Islet of Langerhans (tissue), 1 donor: Measurements from ENCODE around the gene CRABP1.

Experiments
- FAIRE-seq: peaks from one replicate; lab custom pipeline; 2011; peaks lifted over from hg19 to GRCh38; lab: Jason Lieb, UNC

CRABP1 gene

DNA sequence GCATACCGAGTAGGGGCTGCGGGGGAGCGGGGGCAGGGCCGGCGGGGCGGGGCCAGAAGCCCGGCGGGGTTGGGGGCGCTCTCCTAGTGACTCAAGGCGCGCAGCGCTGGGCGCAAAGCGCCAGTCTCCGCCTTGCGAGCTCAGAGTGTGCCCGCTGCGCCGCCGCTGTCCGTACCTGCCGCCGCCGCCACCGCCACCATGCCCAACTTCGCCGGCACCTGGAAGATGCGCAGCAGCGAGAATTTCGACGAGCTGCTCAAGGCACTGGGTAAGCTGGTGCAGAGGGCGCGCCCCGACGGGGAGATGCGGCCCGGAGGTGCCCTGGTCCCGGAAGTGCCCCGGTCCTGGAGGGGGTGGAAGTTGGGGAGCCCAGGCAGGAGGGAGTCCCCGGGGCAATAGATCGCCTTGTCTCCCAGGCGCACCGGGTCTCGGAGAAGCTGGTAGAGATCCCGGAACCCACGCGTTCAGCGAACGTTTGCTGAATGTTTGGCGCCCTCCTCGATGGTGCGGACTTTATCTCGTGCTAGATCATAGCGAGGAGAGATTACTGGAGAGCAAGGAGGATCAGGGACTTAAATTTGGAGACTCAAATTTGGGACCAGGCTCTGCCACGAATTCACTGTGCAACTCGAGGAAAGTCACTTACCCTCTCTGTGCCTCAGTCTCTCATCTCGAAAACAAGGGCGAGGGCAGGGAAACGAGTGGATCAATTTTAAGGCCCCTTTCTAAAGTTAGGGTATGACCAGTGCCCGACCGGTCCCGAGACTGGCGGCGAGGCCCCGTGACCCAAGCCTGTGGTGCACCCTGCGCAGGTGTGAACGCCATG, at the start of gene CRABP1:
CRABP1 (plus strand) TSS at position 123 of the 826 bp plus-strand sequence; CDS start at position 199, 76 bp downstream.
- no peak for FAIRE-seq

DNA sequence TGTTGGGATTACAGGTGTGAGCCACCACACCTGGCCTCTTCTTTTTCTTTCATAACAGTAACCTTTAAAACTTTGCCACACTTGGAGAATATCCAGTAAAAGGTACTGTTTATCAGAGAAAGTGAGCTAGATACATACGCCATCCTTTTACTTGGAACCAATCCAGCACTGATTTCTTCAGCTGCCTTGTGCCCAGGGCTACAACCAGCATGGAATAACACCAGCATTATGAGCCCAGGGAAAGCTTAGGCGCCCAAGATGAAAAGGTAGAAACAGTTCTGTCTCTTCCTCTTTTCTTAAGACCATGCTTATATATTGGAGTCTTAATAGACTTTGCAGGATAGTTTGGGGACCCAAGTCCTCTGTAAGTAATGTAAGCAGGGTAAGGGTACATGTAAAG, 49.1 kb upstream of the CRABP1 start:
- FAIRE-seq = no peak

DNA sequence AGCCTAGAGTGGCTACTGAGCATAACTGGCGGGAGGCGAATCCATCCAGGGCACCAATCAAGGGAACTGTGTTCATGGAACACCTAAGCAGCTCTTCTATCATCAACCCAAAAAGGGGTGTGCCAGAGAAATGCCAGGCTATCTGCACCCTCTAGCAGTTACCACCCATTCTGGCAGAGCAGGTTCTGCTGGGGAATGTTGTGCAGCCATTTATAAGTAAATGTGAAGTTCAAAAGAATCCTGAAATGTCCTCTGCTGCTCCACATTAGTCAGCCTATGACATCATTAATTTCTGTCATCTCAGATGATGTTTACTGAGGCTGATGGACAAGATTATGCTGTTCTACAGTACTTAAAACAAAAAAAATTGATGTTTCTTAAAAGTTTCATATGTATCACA, 48.5 kb upstream of the CRABP1 start:
- no peak for FAIRE-seq

DNA sequence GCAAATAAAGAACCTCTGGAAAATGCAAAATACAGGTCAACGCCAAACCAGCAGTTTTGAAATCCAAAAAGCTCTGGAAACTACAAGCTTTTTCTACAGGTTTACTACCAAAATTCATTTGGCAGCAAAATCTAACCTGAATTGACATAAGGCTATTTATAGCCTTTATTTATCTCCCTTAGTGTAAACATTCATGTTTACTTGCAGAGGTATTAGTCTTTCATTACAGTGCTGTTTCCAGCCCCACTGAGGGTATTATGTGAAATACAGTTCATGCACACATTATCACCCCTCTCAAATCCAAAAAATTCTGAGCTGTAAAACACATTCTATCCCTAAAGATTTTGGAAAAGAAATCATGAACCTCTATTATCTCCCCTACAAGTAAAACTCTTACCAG, 47.9 kb upstream of the CRABP1 start:
- FAIRE-seq = no peak

- no peak for FAIRE-seq
Measured at GRCh38 chr15:78299101-78299930, 40.8 kb upstream of the CRABP1 start, which contains the start of gene SKIC8. Gene SKIC8 (minus strand): TSS chr15:78299609. CDS start chr15:78295686, 3,923 bp downstream.

- no peak for FAIRE-seq
Measured at GRCh38 chr15:78301326-78301725, 38.8 kb upstream of the CRABP1 start.

GRCh38 chr15:78301828-78302227, 38.3 kb upstream of the CRABP1 start:
- no peak for FAIRE-seq

DNA sequence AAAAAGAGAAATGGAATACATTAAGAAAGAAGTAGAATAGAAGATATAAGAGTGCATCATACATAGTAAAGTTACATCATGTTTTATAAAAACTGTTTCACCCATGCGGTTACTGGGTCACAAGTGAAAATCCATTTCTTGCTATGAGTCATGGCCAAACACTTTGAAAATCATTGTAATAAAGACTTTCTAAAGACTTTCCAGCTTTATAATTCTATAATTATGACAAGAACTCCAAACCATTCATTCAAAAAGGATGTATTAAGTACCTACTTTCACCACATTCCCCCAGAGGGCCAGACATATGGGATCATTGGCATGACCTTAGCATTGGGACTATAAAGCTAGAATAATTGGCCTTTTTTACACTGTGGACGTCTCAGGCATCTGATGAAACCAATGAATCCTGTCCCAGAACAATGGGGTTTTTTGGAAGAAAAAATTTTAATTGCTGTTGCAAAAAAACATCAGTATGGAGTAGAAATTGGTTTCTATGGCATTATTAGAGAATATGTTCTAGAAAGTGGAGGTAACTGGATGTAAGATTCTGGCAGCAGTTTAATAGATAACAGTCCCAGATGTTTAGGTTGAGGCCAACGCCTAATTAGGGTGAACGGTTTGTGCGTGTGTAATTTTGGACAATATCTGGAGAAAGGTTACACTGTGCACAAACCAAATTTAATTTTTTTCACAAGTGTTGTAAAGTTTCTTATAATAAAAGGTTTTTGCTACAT, 37.4 kb upstream of the CRABP1 start:
- FAIRE-seq = no peak

DNA sequence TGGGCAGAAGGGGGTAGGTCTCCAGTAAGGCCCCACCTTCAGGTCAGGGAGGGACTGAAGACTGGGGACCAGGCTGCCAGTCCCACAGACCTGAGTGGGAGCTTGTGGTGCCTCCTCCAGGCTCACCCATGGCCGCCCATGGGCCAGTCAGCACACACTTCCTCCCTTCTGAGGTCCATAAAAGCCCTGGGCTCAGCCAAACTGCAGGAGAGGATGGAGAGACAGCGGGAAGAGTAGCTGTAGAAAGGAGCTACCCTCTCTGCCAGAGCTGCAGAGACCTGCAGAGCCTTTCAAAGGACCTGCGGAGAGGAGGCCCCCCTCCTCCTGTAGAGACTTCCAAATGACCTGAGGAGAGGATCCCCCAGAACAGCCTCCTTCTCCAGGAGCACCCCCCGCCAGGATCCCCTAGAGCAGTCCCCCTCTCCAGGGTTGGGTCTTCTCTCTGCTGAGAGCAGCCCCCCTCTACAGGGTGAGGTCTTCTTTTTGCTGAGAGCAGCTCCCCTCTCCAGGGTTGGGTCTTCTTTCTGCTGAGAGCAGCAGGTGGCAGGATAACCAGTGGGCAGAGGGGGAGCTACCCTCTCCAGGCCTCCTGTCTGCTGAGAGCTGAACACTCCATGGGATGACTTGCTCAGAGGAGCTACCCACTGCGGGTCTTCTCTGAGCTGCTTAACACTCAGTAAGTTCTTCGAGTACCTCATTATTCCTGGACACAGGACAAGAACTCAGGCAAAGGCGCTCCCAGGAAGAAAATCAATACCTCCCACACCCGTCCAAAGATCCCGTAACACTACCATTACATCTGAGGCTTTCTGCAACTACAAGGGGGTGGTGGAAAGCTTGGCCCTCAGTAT, 35.7 kb upstream of the CRABP1 start:
- no peak for FAIRE-seq

DNA sequence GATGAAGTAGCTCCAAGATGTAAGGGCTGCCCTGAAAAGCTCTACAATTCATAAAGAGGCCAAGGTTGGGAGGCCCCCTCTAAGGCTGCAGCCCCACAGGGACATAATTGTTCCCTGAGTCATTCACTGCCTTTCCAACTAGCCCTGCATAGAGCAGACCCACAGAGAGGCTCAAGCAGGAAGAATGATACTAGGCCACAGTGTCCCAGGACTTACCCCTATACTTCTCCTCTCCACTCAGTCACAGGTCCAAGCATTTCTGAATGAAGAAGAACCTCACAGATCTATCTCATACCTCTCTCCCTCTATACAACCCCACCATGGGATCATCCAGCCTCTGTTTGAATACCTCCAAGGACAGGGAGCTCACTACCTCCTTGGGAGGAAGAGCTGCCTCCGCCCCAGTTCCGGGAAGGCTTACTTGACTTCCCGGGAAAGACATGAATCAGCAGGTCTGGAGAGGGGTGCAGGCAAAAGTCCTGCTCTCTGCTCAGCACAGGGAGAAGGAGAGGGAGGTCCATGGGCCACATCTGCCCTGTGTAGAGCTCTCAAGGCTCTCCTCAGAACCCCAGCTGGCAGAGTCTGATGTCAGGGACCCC, 33.9 kb upstream of the CRABP1 start:
- FAIRE-seq = no peak

- no peak for FAIRE-seq
Measured at GRCh38 chr15:78307976-78308375, 32.2 kb upstream of the CRABP1 start.

DNA sequence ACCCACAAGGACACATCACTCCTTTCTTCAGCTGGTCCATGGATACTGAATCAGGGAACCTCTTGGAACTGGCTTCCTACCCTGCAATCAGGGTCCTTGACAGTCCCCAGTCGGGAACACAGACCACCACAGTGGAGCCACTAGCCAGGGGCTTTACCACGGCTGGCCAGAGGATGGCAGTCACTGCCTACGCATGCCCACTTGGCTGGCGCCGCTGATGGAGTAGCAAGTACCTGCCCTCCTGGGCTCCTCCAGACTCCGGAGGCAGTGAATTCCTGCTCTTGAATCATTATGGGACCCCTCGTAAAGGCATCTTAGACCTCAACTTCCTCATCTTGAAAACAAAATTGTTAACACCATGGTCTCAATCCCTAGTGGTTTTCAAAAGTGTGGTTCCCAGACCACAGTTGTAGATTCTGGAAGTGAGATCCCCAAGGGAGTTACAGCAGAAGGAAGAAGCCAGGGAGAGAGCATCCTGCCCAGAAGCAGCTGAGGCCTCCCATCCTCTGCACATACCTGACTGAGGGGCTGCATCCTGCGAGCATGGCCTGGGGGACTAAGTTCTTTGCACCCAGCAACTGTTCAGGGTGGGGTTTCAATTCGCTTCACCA, 31.6 kb upstream of the CRABP1 start:
- no peak for FAIRE-seq

DNA sequence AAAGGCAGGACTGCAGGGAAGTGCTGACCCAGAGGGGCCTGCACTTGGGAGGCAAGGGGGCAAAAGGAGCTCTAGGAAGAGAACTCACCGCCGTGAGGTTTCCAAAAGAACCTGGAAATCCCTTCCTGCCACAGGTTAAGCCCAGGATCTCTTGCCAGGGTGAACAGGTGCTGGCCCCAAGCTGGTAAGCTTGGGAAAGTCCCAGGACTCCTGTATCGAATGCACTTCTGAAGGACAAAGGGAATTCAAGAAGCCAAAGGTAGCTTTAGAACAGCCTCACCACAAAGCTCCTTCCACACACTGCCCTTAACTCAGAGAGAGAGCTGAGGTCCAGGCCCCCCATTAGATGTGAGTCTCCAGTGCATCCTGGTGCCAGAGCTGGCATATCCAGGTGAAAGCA, 28.9 kb upstream of the CRABP1 start:
- no peak for FAIRE-seq

DNA sequence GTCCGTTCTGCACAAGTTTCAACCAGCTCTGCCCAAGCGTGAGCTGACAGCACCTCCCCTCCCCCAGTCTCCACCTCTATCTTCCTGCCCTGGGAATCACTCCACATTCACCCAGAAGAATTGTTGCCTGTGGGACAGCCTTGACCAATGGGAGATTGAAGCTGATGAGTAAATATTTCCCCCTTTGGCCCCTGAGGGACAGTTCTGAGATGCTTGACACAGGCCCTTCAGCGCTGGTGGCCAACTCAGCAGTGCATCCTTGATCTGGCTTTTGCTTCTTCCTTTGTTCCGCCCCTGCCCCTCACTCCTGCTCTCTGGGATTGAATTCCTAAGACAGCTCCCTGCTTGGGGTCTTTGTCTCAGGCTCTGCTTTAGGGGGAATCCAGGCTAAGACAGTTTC, 27.6 kb upstream of the CRABP1 start:
- FAIRE-seq = no peak

- no peak for FAIRE-seq
Measured at GRCh38 chr15:78312957-78313356, 27.2 kb upstream of the CRABP1 start.

DNA sequence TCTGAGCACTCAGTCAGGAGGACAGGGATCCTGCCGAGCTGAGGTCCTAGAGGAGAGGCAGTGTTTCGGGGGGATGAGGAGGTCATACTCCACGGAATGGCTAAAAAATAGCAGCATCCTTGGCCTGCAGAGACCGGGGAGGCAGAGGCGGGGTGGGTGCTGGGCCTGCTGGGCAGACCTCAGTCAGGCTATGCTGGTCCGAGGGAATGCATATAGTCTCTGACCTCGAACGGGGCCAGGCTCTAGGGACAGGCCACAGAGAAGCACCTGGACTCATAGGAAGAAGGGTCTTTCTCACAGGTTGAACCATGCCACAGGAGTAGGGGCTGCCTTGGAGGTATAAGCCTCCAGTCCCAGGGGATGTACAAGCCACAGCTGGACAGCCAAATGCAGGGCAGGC, 26.8 kb upstream of the CRABP1 start:
- no peak for FAIRE-seq

- no peak for FAIRE-seq
Measured at GRCh38 chr15:78314181-78314581, 26.0 kb upstream of the CRABP1 start.

DNA sequence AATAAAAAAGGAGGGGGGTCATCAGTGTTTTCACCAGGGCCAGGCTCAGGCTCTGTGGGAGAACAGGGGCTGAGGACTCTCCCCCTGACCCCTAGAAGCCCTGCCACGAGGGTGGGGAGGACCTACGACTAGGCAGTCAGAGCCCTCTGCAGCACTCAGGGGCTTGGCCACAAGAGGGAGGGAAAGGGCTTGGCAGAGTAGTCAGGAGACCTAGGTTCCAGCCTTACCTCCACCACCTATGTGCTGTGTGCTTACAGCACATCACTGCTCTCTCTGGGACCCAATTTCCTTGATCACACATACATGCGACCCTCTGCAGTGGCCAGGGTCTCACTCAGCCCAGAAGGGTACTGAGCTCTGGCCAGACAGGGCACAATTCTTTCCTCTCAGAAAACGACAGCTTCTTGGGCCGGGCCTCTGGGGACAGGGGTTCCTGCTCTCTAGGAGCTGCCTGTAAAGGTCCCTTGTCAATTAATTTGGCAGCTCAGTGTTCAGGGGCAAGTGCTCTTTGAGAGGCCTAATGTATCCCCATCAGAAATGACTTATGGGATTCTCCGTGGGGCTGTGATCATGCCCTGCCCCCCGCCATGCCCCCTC, 24.4 kb upstream of the CRABP1 start:
- FAIRE-seq = no peak

DNA sequence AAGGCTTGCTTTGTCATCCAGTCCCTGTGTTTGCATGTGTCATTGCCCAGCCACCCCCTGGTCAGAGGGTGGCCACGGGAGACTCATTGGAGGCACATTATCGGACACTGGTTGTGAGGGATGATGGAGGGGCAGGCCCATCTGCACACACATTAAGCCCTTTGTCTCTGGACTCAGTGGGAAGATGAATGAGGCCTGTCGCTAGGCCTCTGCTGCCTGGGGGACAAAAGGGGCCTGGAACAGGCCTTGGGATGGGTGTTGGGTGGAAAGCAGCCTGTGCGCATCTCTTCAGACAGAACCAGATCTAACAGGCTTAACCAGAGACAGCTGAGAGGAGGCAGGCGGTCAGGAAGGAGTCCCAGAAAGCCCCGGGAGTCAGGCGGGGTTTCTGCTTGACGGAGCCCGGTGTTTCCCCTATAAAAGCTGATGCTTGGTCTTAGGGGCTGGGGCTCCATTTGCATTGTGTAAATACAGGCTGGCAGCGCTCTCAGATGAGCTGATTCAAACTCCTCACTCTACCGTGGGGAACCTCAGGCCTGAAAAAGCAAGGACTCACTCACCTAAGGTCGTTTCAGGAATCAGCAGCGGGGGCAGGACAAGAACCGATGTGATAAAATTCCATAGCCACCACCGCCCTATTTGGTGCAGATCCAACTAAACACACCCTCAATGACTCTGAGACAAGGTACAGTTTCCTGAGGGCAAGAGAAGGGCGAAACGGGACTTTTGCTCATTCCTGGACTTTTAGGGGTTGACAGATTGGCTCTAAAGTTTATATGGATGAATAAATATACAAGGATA, 23.7 kb upstream of the CRABP1 start:
- no peak for FAIRE-seq
